ENCODE measurements around the gene PITX2. TPM values are rescaled to one million over a fixed set of nuclear protein-coding genes. Genes with fewer than 3 reads are reported as not detected.
A peak's percentile ranks its signal among the peaks of the same experiment; 100 is the strongest.

Gene PITX2
- total RNA-seq, 1 donor, result 0.18 TPM

DNA sequence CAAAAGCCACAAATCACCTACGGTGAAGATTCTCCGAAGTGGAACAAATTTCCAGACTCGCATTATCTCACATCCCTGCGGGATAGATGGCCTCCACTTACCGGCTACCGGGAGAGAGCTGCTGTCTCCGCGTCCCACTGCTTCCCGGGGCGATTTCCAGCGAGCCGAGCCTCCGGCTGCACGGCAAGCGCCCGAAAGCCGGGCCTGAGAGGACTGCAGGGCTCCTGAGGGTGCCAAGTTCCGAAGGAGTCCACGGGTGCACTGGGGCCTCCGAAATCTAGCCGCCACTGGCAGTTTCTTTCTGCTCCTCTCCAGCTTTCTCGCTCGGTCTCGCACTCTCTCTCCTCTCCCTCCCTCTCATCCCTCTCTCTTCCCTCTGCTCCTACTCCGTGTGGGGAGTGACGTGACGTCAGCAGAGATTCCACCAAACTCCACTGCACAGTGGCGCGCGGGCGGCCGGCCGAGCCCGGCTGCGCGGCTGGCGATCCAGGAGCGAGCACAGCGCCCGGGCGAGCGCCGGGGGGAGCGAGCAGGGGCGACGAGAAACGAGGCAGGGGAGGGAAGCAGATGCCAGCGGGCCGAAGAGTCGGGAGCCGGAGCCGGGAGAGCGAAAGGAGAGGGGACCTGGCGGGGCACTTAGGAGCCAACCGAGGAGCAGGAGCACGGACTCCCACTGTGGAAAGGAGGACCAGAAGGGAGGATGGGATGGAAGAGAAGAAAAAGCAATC, 14.0 kb upstream of the PITX2 start:
- peak overlapping the region; percentile 61 for H3K4me3 ChIP-seq (ENCODE audit: low read depth, low read length)
- DNase-seq (ENCODE audit: low read depth), result peak; percentile 65
- TF ChIP-seq, protein P1, sequence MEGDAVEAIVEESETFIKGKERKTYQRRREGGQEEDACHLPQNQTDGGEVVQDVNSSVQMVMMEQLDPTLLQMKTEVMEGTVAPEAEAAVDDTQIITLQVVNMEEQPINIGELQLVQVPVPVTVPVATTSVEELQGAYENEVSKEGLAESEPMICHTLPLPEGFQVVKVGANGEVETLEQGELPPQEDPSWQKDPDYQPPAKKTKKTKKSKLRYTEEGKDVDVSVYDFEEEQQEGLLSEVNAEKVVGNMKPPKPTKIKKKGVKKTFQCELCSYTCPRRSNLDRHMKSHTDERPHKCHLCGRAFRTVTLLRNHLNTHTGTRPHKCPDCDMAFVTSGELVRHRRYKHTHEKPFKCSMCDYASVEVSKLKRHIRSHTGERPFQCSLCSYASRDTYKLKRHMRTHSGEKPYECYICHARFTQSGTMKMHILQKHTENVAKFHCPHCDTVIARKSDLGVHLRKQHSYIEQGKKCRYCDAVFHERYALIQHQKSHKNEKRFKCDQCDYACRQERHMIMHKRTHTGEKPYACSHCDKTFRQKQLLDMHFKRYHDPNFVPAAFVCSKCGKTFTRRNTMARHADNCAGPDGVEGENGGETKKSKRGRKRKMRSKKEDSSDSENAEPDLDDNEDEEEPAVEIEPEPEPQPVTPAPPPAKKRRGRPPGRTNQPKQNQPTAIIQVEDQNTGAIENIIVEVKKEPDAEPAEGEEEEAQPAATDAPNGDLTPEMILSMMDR (IDR thresholded peaks at IDR 0.05; ENCODE audit: insufficient read depth, low read length), result no peak

DNA sequence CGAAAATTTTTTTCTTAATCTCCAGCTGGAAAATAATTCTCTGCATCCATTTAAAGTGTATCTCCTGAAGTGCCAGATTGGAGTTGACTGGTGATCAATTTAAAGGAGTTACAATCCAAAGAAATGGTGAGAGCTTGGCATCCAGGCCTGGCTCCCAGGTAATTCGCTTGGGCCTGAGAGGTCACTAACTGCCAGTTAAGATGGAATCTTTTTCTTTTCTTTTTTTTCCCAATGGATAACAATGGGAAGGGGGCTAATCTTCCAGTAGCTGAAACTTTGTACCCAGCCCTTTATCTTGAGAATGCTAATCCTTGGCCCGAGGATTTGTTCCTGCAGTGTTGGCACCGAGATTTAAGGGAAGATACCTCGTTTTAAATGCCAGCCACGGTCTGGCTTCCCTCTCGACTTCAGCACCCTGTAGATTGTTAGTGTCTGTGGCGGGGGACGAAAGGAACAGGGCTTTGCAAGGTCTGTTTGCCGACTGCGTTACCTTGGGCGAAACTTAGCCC, 13.3 kb upstream of the PITX2 start:
- TF ChIP-seq, protein P1 (IDR thresholded peaks at IDR 0.05; ENCODE audit: insufficient read depth, low read length), result no peak
- no peak for DNase-seq (ENCODE audit: low read depth)

DNA sequence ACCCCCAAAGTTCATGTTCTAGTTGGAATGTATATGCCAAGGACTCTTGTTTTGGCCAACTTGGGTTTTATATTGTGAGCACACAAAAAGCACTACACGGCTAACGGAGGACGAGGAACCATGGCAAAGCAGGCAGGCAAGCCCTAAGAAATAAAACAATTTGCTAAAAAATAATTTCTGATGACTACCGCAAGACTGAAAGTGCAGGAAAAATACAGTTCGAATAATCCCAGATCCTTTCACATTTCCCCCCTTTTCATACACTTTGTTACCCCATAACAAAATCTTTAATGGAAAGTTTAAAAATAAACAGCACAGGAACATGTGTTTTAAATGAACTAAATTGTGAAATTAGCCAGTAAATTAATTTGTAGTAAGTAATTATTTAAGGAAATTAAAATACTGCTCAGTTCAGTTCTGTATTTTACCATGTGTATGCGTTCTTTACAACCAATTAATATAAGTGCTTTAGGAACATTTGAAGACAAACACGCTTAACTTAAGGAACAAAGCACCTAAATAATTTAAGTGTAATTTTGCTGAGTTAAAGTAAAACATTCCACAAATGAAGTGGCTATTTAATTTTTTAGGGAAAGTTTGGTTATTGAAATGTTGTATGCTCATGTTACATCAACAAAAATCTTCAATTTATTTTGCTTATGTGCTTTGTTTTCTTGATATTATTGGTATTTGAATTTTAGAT, 12.4 kb upstream of the PITX2 start:
- TF ChIP-seq, protein P1 (IDR thresholded peaks at IDR 0.05; ENCODE audit: insufficient read depth, low read length), result no peak
- H3K4me3 ChIP-seq (ENCODE audit: low read depth, low read length), result no peak overlapping the region
- no peak for DNase-seq (ENCODE audit: low read depth)

More for the DNA sequence above, 13.3 kb upstream of the PITX2 start:
- peak overlapping the region; percentile 61 for H3K4me3 ChIP-seq (ENCODE audit: low read depth, low read length)

DNA sequence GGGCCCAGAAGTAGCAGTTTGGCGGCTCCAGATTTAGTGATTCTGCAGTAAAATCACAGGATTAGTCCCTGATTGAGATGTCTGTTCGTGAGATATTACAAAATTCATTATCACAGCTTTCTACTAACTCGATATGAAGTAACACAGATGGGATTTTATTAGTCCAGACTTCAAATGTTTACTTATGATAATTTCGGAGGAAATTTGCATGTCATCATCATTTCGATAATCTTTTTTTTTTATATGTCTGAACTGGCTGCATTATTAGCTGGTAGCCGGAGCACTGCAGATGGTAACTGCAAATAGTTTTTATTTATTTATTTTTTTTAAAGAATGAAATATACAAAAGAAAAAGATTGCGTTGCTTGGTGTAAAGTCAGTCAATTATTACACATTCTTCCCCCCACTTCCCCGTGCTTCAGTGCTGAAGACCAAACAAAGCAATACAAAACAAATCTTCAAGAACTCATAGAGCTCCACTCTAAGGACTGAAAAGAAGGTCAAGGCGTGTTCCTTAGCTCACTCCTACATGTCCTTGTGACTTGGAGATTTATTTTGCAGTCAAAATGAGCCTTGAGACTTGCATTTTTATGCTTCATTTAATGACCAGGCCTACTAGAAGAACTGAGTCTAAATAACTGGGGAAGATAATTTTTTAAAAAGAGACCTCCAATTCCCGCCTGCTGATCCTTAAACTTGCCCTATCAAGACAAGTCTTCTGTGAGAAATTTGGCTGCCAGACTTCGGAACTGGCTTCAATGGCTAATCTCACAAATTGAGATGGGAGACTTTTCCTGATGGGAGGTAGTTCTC, 11.7 kb upstream of the PITX2 start:
- TF ChIP-seq, protein P1 (IDR thresholded peaks at IDR 0.05; ENCODE audit: insufficient read depth, low read length), result no peak
- no peak for DNase-seq (ENCODE audit: low read depth)
- no peak overlapping the region for H3K4me3 ChIP-seq (ENCODE audit: low read depth, low read length)

DNA sequence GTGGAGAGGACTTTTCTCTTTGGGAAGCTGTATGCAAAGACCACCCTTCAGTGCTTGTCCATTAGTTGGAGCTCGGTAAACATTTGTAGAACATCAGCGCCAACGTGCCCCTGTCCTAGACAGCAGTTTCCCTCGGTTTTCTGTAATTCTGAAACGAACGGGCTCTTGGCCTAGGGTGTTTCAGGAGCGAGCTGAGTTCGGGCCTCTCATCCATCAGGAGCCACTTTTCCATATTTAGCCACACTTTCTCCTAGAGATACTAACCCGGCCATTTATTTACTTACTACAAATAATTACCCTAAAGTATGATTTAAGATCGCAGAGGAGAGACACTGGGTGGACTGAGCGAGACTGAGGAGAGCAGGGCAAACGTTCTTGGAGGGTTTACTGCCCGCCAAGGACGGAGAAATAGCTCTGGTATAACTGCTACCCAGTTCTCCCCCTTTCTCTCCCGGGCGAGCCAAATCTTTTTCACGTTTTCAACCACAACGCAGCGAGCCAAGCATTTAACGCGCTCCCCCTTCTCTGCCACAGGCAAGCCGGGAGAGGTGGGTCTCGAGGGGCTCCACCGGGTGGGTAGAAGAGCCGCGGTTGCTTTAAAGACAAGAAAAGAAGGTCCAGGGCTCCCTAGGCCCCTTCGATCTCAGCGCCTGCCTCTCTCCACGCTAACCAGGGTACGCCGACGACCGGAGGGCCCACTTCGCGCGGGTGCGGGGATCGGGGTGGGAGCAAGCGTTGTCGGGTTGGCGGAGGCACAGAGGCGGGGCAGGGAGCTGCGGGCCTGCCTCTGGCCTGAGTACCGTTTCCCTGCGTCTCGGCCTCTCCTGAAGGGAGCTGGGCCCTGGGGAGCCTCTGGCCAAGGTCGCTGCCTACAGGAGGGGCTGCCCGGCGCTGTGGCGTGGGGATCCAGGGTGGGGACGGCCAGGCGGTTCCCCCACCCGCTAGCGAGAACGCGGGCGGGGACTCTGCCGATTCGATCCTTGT, 10.8 kb upstream of the PITX2 start:
- TF ChIP-seq, protein P1 (IDR thresholded peaks at IDR 0.05; ENCODE audit: insufficient read depth, low read length), result no peak
- no peak overlapping the region for H3K4me3 ChIP-seq (ENCODE audit: low read depth, low read length)
- DNase-seq (ENCODE audit: low read depth), result no peak

Measured in fibroblast of the aortic adventitia (primary cell).